GM19240 (cell line): ENCODE results near the gene PGPEP1.
"Not testable (repeated sequence)": the region's sequence is repeated elsewhere in the genome, so short reads cannot be mapped to it uniquely, and the experiment has no call there.

Experiments
- DNase-seq: peaks from one replicate; pipeline ENCODE4 v3.0.0; 2011; ENCODE audit warnings: low spot score; ENCODE audit not compliant: insufficient read length

PGPEP1 gene

DNA sequence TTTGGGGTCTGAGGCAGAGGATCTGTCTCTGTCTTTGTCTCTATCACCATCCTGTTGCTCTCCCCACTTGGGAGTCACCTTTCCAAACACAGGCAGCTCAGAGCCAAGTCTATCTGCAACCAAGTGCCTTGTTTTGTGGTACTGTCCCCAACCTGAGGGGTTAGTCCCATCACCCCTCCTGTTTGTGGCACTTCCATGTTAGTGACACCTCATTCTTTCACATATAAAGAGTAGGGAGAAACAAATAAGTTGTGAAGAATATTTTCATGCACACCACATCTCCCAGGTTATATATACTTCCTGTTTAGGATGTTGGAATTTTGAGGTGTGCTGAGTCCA lies 49.3 kb downstream of the PGPEP1 start:
- no peak for DNase-seq

DNA sequence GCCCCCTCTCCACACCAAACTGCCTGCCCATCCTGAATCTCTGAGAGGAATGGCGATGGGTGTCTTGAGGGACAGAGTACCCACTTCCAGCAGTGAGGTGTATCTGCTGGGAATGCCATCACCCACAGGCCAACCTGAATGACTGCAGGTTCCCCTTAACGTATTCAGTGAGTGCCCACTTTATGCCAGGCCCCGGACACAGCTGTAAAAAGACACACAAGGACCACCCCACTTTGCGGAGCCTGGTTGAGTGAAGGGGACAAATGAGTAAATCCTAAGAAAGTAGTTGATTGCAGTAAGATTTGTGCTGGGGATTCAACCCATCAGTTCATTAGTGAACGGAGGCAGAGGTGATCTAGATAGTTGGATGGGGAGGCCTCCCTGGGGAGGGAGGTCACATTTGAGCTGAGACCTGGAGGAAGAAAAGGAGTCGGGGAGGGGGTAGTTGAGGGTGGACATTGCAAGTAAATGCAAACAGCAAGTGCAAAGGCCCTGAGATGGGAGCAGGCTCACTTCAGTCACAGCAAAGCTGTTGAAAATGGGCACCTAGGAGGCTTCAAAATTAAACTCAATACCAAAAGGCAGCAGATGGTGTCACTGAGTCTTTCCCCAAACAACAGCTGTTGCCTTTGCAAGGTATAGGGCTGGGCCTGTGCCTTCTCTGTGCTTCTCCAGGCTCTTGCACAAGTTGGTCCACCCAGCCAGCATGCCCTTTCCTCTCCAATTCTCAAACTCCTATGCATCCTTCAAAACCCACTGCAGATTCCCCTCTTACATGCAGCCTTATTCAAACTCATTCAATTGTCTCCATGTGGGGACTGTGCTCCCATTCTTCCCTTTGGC lies 49.9 kb downstream of the PGPEP1 start:
- DNase-seq = no peak

DNA sequence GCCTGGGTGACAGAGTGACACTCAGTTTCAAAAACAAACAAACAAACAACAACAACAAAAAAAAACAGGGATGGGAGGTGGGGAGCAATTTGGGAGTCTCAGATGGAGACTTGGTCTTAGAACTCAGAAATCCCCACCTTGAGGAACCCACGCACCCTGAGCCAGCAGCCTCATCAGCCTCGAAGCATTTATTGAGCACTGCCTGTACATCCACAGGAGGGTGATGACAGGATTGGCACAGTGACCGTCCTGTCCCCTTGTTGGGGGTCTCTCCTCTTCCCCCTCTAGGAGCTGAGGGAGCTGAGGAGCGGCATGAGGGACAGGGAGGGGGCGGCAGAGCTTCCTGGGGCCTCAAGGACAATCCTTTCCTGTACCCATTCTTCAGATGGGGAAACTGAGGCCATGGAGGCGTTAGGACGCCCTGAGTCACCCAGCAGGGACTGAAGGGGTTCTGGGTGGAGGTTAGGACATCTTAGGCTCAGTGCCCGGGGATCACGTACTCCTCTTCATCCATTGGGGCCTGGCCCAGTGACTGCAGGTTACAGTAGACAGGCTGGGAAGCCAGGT lies 51.2 kb downstream of the PGPEP1 start:
- no peak for DNase-seq

DNA sequence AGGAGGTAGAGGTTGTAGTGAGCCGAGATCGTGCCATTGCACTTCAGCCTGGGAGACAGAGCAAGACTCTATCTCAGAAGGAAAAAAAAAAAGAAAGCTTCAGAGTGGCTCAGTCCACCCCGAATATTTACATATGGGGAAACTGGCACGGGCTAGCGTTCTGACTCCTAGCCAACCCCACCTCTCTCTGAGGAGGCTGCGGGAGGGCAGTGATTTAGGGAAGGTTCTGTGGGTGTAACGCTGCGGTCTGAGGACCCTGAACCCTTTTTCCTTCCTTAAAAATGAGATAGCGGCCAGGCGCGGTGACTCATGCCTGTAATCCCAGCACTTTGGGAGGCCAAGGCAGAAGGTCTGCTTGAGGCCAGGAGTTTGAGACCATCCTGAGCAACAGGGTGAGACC lies 52.0 kb downstream of the PGPEP1 start:
- no peak for DNase-seq

DNA sequence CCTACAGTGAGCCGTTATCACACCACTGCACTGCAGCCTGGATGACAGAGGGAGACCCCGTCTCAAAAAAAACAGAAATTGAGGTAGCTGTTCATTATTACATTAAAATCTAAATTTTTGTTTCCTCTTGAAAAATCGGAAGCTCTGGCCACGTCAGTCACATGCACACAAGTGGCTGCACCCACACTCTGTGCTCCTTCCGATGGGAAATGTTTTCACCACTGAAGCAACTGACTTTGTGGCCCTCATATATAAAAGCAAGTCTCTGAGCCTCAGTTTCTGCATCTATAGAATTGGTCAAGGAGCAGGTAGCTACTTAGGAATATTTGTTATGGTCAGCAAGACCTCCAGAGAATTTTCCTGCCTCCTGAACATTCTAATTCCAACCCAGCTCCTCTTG lies 52.5 kb downstream of the PGPEP1 start:
- no peak for DNase-seq

DNA sequence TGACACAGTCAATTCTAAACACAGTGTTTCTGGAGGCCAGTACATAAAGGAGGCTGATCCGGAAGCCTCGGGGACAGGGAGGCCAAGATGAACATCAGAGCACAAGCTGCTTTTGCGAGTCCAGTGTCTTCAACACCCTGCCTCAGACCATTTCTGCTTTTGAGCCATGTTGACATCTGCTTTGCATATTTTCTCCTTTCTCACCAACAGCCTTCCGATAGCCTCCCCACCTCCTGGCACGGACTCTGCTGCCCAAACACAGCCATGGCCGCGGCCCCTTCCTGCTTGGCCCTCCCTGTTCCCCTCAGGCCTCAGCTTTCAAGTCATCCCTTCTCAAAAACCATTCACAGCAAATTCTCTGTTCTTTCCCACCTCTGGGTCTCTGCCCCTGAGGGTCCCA lies 53.4 kb downstream of the PGPEP1 start:
- DNase-seq = no peak

DNA sequence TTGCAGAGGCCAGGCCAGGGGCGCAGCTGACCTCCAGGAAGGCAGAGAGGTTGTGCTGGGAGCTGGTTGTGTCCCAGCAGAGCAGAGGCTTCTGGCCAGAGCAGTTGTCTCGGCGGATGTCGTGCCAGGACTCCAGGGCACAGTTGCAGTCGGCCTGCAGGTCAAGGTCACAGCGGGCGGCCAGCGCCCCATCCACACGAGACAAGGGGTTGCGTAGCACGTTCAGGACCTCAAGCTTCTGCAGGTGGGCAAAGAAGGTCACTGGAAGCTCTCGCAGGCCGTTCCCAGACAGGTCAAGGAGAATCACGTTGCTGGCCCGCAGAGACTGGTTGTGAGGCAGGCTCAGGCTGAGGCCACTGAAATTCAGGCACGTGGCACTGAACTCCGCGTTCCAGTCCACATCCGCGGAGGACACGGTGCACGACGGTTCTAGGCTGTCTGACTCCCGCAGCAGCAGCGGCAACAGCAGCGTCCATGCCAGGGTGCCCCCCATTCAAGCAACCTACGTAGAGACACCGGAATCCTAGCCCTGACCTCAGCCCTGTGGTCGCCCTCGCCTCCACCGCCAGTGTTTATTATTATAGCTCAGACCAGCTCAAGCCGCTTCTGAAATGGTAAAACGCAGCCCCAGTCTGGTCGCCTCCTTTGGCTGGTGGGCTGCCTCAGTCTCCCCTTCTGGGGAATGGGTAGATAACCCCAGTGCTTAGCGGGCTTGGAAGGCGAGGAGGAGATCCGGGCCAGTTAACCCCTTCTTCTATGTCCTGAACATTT lies 56.3 kb downstream of the PGPEP1 start:
- no peak for DNase-seq

DNA sequence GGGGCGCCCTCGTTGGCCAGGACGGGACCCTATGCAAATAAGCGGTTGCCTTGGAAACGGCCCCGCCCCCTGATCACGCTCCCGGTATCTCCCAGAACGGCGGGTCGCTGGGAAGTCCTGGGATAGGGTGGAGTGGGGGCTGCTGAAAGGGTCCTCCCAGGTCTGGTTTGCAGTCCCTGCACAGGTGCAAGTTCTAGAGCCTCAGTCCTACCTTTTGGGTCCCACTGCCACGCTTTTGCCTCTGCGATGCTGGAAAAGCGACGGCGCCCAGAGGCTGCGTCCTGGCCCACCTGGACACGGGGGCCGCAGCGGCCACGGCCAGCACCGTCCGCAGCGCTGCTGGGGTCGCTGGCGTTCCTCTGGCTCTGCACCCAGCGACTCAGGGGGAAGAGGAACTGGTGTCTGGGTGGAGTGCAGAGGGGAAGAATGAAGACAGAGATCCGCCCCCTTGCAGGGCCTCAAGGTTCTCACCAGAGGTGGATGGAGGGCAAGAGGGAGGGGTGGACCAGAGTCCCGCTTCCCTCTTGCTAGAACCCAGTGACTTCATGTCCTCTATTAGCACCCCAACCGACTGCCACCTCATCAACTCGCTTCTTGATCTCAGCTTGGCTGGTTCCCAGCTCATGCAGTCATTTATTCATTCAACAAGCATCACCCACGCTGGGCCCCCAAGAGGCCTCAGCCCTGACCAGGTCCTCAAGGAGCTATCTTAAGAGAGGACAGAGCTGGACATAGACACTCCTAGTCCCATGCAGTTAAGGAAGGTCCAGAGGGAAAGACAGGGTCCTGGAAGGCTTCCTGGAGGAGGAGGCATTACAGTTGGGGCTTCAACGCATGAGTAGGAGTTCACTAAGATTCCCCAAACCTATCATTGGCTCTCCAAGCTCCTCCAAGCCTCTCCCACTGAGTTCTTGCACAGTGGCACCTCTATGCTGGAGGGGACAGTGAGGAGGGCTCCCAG lies 57.1 kb downstream of the PGPEP1 start, which contains the start of gene LRRC25:
Gene LRRC25, minus strand, starts transcription at position 381 of the 961 bp plus-strand sequence. CDS start 659 bp downstream, outside the sequence.
- peak; percentile 51 for DNase-seq

DNA sequence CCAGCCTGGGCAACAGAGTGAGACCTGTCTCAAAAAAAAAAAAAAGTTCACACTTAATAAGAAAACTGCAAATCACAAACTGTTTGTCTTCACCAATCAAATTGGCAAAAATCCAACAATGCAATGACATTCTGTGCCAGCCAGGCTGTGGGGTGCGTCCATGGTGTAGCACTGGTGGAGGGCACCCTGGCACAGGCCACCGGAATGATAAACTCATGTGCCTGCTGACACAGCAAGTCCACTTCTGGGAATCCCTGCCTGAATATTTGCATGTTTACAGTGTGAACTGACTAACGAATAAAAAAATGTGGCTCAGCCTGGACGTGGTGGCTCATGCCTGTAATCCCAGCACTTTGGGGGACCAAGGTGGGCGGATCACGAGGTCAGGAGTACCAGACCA lies 58.6 kb downstream of the PGPEP1 start:
- DNase-seq = no peak

DNA sequence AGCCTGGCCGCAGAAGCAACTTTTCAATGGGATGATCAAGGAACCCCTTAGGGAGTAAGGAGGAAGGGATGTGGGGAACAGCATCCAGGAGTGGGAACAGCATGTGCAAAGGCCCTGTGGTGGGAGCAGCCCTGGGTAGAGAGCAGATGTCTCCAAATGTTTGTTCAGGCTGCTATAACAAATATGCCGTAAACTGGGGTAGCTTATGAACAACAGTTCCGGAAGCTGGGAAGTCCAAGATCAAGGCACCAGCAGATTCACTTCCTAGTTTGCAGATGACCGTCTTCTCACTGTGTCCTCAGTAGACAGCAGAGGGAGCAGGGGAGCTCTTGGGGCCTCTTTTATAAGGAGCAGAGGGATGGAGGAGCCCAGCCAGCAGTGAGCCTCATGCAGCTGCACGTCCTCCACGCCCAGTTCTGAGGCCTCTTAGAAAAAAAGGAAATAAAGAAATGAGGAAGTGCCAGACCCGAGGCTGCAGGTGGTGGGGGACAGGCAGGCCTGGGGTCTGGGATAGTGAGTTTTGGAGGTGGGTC lies 61.2 kb downstream of the PGPEP1 start:
- DNase-seq = no peak

DNA sequence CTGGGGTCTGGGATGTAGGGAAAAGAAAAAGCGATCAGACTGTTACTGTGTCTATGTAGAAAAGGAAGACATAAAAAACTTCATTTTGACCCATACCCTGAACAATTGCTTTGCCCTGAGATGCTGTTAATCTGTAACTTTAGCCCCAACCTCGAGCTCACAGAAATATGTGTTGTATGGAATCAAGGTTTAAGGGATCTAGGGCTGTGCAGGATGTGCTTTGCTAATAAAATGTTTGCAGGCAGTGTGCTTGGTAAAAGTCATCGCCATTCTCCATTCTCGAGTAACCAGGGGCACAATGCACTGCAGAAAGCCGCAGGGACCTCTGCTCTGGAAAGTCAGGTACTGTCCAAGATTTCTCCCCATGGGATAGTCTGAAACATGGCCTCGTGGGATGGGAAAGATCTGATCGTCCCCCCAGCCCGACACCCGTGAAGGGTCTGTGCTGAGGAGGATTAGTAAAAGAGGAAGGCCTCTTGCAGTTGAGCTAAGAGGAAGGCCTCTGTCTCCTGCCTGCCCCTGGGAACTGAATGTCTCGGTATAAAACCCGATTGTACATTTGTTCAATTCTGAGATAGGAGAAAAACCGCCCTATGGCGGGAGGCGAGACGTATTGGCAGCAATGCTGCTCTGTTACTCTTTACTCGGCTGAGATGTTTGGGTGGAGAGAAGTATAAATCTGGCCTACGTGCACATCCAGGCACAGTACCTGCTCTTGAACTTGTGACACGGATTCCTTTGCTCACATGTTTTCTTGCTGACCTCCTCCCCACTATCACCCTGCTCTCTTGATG lies 62.3 kb downstream of the PGPEP1 start:
- DNase-seq = not testable (repeated sequence)

DNA sequence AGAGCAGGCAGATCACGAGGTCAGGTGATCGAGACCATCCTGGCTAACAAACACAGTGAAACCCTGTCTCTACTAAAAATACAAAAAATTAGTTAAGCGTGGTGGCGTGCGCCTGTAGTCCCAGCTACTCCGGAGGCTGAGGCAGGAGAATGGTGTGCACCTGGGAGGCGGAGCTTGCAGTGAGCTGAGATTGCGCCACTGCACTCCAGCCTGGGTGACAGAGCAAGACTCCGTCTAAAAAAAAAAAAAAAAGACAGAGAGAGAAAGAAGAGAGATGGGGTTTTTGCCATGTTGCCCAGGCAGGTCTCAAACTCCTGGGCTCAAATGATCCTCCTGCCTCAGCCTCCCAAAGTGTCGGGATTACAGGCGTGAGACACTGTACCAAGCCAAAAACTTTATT lies 65.4 kb downstream of the PGPEP1 start:
- not testable (repeated sequence) for DNase-seq

DNA sequence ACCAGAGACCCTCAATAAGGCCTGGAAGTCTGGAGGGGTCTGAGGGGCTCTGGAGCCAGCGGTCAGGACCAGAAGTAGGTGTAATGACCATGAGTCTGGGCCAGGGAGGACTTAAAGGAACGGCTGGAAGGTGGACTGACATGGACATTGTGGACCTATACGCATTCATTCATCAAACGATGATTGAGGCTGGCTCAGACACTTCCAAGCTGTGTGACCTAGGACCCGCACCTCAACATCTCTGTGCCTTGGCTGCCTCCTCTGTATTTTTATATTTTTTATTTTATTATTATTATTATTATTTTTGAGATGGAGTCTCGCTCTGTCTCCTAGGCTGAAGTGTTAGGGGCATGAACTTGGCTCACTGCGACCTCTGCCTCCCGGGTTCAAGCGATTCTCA lies 66.4 kb downstream of the PGPEP1 start:
- DNase-seq = no peak

DNA sequence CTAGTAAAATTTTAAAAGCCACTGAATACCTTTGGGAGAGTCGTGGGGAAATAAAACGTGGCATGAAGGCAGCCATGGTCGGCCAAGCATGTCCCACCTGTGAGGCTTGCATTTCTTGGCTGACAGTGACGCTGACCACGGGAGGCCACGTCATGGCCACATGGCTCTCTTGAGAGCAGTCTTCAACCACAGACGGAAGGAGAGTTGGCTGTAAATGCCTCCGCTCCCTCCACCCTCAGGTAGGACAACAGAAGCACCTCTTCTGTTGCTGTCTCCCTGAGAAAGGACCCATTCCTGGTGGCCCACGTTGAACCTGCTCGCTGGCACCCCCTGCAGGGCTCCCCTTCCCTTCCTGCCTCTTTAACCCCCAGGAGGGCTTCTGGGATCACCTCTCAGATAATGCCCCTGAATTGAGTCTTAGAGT lies 67.7 kb downstream of the PGPEP1 start:
- DNase-seq = no peak

DNA sequence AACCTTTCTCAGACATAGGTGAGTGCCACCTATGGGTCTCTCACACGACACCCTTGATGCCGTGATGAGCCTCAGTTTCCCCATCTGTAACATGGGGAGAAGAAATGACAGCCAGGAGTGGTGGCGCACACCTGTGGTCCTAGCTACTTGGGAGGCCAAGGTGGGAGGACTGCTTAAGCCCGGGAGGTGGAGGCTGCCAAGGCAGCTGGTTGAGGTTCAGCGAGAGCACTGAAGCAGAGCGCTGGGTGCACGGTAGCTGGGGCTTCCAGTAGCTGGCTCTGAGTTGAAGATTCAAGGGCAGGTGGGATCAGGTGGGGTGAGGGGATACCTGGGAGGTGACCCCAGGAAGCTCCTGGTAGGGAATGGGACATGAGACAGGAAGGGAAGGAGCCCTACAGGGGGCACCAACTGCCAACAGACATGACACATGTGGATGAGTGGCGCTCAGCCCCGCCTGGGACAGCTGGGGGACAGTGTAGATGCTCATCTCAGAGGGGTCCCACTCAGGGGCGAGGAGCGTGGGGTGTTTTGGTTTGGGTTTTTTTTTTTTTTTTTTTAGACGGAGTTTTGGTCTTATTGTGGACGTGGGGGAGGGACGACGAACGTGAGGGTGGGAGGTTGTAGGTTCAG lies 72.3 kb downstream of the PGPEP1 start:
- no peak for DNase-seq

DNA sequence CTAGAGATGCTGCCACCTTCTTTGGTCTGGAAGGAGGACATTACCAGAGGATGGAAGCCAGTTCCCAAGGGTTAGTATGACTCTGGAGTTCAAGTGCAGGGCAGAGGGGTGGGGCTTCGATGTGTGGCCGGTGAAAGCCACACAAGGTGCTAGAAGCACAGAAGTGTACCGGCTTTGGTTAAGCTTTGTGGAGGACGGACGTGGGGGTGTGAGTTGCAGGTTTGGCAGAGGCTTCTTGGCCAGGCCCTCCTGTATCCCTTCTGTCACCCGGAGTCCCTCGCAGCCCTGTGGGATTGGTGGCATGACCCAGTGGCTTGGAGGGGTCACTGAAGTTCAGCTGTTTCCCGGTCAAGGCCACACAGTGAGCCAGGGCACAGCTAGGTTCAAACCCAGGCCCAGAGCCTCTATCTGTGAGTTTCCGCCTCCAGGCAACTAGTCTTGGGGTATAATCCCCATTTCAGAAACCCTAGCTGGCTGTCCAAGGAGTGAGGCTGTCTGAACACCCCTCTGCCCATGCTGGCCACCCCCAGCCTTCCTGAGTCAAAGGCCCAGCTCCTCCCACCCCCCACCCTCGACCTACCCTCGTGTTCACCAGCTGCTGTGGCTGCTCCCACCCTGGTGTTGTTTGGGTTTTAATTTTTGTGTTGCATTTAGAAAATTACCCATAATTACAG lies 74.2 kb downstream of the PGPEP1 start:
- DNase-seq = no peak

DNA sequence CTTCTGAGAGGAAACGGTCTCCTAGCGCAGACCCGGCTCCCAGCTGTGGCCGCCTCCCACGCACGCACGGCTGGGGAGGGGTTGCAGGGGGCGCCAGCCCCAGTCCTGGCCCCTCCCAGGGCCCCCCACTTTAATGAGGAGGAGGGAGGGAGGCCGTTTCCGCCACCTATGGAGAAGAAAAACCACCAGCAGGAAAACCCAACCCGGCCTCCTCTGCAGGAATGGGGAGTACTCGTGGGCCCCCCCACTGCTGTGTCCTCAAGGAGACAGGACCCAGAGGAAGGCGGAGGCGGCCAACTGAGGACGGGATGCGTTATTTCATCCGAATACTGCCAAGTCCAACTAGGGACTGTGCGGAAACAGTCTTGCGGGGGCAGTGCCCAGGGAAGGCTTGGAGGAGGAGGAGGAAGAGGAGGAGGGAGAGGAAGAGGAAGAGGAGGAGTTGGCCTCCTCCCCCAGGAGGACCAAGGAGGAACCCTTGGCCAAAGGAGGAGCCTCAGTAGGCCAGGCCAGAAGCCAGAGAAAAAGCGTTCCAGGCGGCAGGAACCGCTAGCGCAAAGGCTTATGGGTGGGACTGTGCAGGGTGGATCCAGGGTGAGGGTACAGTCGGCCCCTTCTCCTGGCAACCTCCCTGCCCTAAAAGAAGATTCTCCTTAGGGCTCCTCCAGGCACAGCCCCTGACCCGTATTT lies 74.9 kb downstream of the PGPEP1 start:
- DNase-seq = no peak

DNA sequence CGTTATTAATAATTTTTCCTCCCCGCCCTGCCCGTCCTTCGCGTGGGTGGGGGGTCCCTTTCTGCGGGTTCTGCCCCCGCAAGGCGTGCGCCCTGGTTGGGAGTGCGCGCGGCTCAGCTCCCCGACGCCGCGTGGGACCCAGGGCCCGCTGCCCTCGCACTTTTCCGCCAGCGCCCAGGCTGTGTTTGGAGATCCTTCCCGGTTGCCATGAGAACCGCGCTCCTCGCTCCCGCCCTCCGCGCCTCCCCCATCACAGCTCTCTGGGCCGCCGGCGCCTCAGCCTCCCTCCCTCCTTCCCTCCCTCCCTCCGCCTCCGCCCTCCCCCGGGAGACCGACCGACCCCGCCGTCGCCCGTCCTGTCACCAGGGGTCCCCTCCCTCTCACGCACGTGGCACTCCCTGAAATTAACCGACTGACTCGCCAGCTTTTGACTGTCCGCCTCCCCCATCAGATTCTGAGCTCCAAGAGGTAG lies 76.4 kb downstream of the PGPEP1 start:
- DNase-seq = no peak
